ENCODE results near the gene CAPN2. TPM values are rescaled to one million over a fixed set of nuclear protein-coding genes. Genes with fewer than 3 reads are reported as not detected.

CAPN2 gene
- total RNA-seq, 2 experiments from 2014 or later: not detected

- intact Hi-C loops (cut with micrococcal nuclease; ENCODE audit: unreplicated experiment): no loop called here
- Histone ChIP-seq H3K79me2 (ENCODE audit: insufficient read depth, low read depth, low read length) (no peaks in the 10 kb centered on the region), H3K9me2 (ENCODE audit: insufficient read depth, low read length) (no peaks in the 10 kb centered on the region), H3K4me3 (ENCODE audit: low read depth, low read length, poor library complexity, severe bottlenecking) (no peak overlapping the region), H4K20me1 (ENCODE audit: insufficient read depth, low read length) (no peaks in the 10 kb centered on the region), H3K36me3 (ENCODE audit: insufficient read depth, low read length) (peaks cover 46% of the 10 kb centered on the region), H3K9me3 (ENCODE audit: low read length) (no peaks in the 10 kb centered on the region), H3K27ac (ENCODE audit: low read depth, low read length, poor library complexity, severe bottlenecking) (no peak overlapping the region), H2AFZ (ENCODE audit: low read length) (no peak overlapping the region), H3K4me2 (ENCODE audit: low read length) (no peak overlapping the region), H3K4me1 (ENCODE audit: insufficient read depth, low read length, poor library complexity, severe bottlenecking) (no peaks in the 10 kb centered on the region)
- no peak for TF ChIP-seq EZH2phosphoT487 (IDR thresholded peaks at IDR 0.05; ENCODE audit: borderline replicate concordance, low read depth, low read length)
- TF ChIP-seq CTCF (conservative IDR thresholded peaks at IDR 0.05; ENCODE audit: low read length): no peak
- POLR2A ChIA-PET: interaction anchor here (0.5 to 1.3 kb wide), 4 partner anchors 9 to 61 kb away, joined by 3 read pairs; no protein-coding TSS in a partner anchor
- BruUV-seq (replicated peaks): no TSS peak
- CTCF ChIA-PET (ENCODE audit: unreplicated experiment): no interaction called here
- DNase-seq (ENCODE audit: low spot score): no peak
These were observed 68.6 kb downstream of the CAPN2 start for GRCh38 chr1:223780949-223781348.

- no peaks in the 10 kb centered on the region for H3K9me3 ChIP-seq (ENCODE audit: low read length)
- no peaks in the 10 kb centered on the region for H4K20me1 ChIP-seq (ENCODE audit: insufficient read depth, low read length)
- intact Hi-C loops (cut with micrococcal nuclease; ENCODE audit: unreplicated experiment): no loop called here
- TF ChIP-seq CTCF (conservative IDR thresholded peaks at IDR 0.05; ENCODE audit: low read length) (no peak), EZH2phosphoT487 (IDR thresholded peaks at IDR 0.05; ENCODE audit: borderline replicate concordance, low read depth, low read length) (no peak)
- BruUV-seq (replicated peaks): no TSS peak
- no peak overlapping the region for H3K4me2 ChIP-seq (ENCODE audit: low read length)
- H3K9me2 ChIP-seq (ENCODE audit: insufficient read depth, low read length): no peaks in the 10 kb centered on the region
- H3K4me1 ChIP-seq (ENCODE audit: insufficient read depth, low read length, poor library complexity, severe bottlenecking): no peaks in the 10 kb centered on the region
- DNase-seq (ENCODE audit: low spot score): no peak
- ChIA-PET POLR2A (interaction anchor here (0.6 to 1.3 kb wide), 2 partner anchors 12 to 1580 kb away, joined by 3 to 4 read pairs; no protein-coding TSS in a partner anchor), CTCF (ENCODE audit: unreplicated experiment) (no interaction called here)
- no peak overlapping the region for H3K27ac ChIP-seq (ENCODE audit: low read depth, low read length, poor library complexity, severe bottlenecking)
- peaks cover 31% of the 10 kb centered on the region for H3K36me3 ChIP-seq (ENCODE audit: insufficient read depth, low read length)
- H2AFZ ChIP-seq (ENCODE audit: low read length): no peak overlapping the region
- no peak overlapping the region for H3K4me3 ChIP-seq (ENCODE audit: low read depth, low read length, poor library complexity, severe bottlenecking)
- H3K79me2 ChIP-seq (ENCODE audit: insufficient read depth, low read depth, low read length): no peaks in the 10 kb centered on the region
These were observed 71.3 kb downstream of the CAPN2 start for GRCh38 chr1:223783676-223784075.

GRCh38 chr1:223784541-223784940 lies 72.2 kb downstream of the CAPN2 start:
- no peak overlapping the region for H3K4me2 ChIP-seq (ENCODE audit: low read length)
- no peak overlapping the region for H3K4me3 ChIP-seq (ENCODE audit: low read depth, low read length, poor library complexity, severe bottlenecking)
- no peaks in the 10 kb centered on the region for H3K9me2 ChIP-seq (ENCODE audit: insufficient read depth, low read length)
- intact Hi-C loops (cut with micrococcal nuclease; ENCODE audit: unreplicated experiment): no loop called here
- peaks cover 32% of the 10 kb centered on the region for H3K36me3 ChIP-seq (ENCODE audit: insufficient read depth, low read length)
- CTCF ChIA-PET (ENCODE audit: unreplicated experiment): no interaction called here
- no peaks in the 10 kb centered on the region for H3K79me2 ChIP-seq (ENCODE audit: insufficient read depth, low read depth, low read length)
- DNase-seq (ENCODE audit: low spot score): no peak
- H4K20me1 ChIP-seq (ENCODE audit: insufficient read depth, low read length): no peaks in the 10 kb centered on the region
- BruUV-seq (replicated peaks): no TSS peak
- H3K4me1 ChIP-seq (ENCODE audit: insufficient read depth, low read length, poor library complexity, severe bottlenecking): no peaks in the 10 kb centered on the region
- TF ChIP-seq EZH2phosphoT487 (IDR thresholded peaks at IDR 0.05; ENCODE audit: borderline replicate concordance, low read depth, low read length) (no peak), CTCF (conservative IDR thresholded peaks at IDR 0.05; ENCODE audit: low read length) (no peak)
- H3K9me3 ChIP-seq (ENCODE audit: low read length): no peaks in the 10 kb centered on the region
- no peak overlapping the region for H2AFZ ChIP-seq (ENCODE audit: low read length)
- POLR2A ChIA-PET: interaction anchor here (0.6 to 1.3 kb wide), 2 partner anchors 13 to 460 kb away, joined by 4 to 5 read pairs; no protein-coding TSS in a partner anchor
- H3K27ac ChIP-seq (ENCODE audit: low read depth, low read length, poor library complexity, severe bottlenecking): no peak overlapping the region

Measured in OCI-LY7 (cell line).